Erythroblast (primary cell): ENCODE data around the gene RBP3.

Experiments
- GATA1 ChIP-seq: IDR thresholded peaks from 2 replicates; pipeline ENCODE4 v1.6.1; 2011; ENCODE audit warnings: low read depth, mild to moderate bottlenecking, control low read depth, low read length, moderate library complexity
- POLR2A ChIP-seq: IDR thresholded peaks from 2 replicates; pipeline ENCODE4 v1.6.1; 2011; ENCODE audit warnings: mild to moderate bottlenecking, low read length

- no peak for TF ChIP-seq POLR2A
- no peak for TF ChIP-seq GATA1
These were observed 49.1 kb downstream of the RBP3 start for GRCh38 chr10:47397256-47397655.
